ENCODE measurements around the gene CTNNBIP1. TPM values are rescaled to one million over a fixed set of nuclear protein-coding genes. Genes with fewer than 3 reads are reported as not detected.

The CTNNBIP1 gene
- total RNA-seq, 1 experiment from 2014 or later = 58.9 TPM

- CTCF ChIA-PET = interaction anchor here (0.8 kb wide), 1 partner anchor 75 kb away, joined by 3 read pairs; no protein-coding TSS in a partner anchor
Observed at GRCh38 chr1:9859281-9860014, 50.6 kb downstream of the CTNNBIP1 start.

GRCh38 chr1:9858293-9859035, 51.6 kb downstream of the CTNNBIP1 start:
- no peak for DNase-seq
- ChIA-PET CTCF (interaction anchor here (0.5 kb wide), 1 partner anchor 648 kb away, joined by 4 read pairs; no protein-coding TSS in a partner anchor), POLR2A (ENCODE audit: unreplicated experiment) (no interaction called here)
- Histone ChIP-seq H3F3A (ENCODE audit: insufficient read depth, low read depth) (no peaks in the 10 kb centered on the region), H3K4me2 (no peak overlapping the region), H3K36me3 (ENCODE audit: low read depth) (no peaks in the 10 kb centered on the region), H3K4me3 (no peak overlapping the region), H3K9me3 (ENCODE audit: insufficient read depth, low read depth) (no peaks in the 10 kb centered on the region), H4K20me1 (ENCODE audit: insufficient read depth) (no peaks in the 10 kb centered on the region), H3K27ac (no peak overlapping the region), H3K9me2 (ENCODE audit: insufficient read depth) (no peaks in the 10 kb centered on the region), H3K79me2 (ENCODE audit: low read depth) (no peaks in the 10 kb centered on the region), H2AFZ (no peak overlapping the region), H3K4me1 (replicated peaks; ENCODE audit: insufficient read depth) (no peaks in the 10 kb centered on the region), H3K27me3 (ENCODE audit: insufficient read depth, low read depth) (no peaks in the 10 kb centered on the region)
- intact Hi-C loops (cut with micrococcal nuclease; ENCODE audit: unreplicated experiment) = no loop called here
- no TSS peak for BruUV-seq (replicated peaks)
- TF ChIP-seq CTCF (conservative IDR thresholded peaks at IDR 0.05) (no peak), EZH2 (IDR thresholded peaks at IDR 0.05; ENCODE audit: low read depth) (no peak)

More at GRCh38 chr1:9859281-9860014, 50.6 kb downstream of the CTNNBIP1 start:
- no peaks in the 10 kb centered on the region for H3K9me3 ChIP-seq (ENCODE audit: insufficient read depth, low read depth)
- no peaks in the 10 kb centered on the region for H3K9me2 ChIP-seq (ENCODE audit: insufficient read depth)
- no peaks in the 10 kb centered on the region for H4K20me1 ChIP-seq (ENCODE audit: insufficient read depth)
- H3K4me2 ChIP-seq = no peak overlapping the region
- no peaks in the 10 kb centered on the region for H3K36me3 ChIP-seq (ENCODE audit: low read depth)
- no peak overlapping the region for H3K4me3 ChIP-seq
- no peaks in the 10 kb centered on the region for H3F3A ChIP-seq (ENCODE audit: insufficient read depth, low read depth)
- no TSS peak for BruUV-seq (replicated peaks)
- no peak overlapping the region for H2AFZ ChIP-seq
- H3K27me3 ChIP-seq (ENCODE audit: insufficient read depth, low read depth) = no peaks in the 10 kb centered on the region
- no peaks in the 10 kb centered on the region for H3K4me1 ChIP-seq (replicated peaks; ENCODE audit: insufficient read depth)
- no peaks in the 10 kb centered on the region for H3K79me2 ChIP-seq (ENCODE audit: low read depth)
- TF ChIP-seq EZH2 (IDR thresholded peaks at IDR 0.05; ENCODE audit: low read depth) (no peak), CTCF (conservative IDR thresholded peaks at IDR 0.05) (no peak)
- DNase-seq = no peak
- no peak overlapping the region for H3K27ac ChIP-seq
- POLR2A ChIA-PET (ENCODE audit: unreplicated experiment) = no interaction called here
- intact Hi-C loops (cut with micrococcal nuclease; ENCODE audit: unreplicated experiment) = no loop called here

GRCh38 chr1:9855186-9855585, 54.9 kb downstream of the CTNNBIP1 start:
- H4K20me1 ChIP-seq (ENCODE audit: insufficient read depth) = no peaks in the 10 kb centered on the region
- POLR2A ChIA-PET (ENCODE audit: unreplicated experiment) = no interaction called here
- CTCF ChIA-PET = no interaction called here
- no peaks in the 10 kb centered on the region for H3K36me3 ChIP-seq (ENCODE audit: low read depth)
- no peak overlapping the region for H3K4me2 ChIP-seq
- intact Hi-C loops (cut with micrococcal nuclease; ENCODE audit: unreplicated experiment) = no loop called here
- no peak overlapping the region for H3K4me3 ChIP-seq
- no TSS peak for BruUV-seq (replicated peaks)
- H3F3A ChIP-seq (ENCODE audit: insufficient read depth, low read depth) = no peaks in the 10 kb centered on the region
- no peak overlapping the region for H3K27ac ChIP-seq
- DNase-seq = no peak
- no peaks in the 10 kb centered on the region for H3K4me1 ChIP-seq (replicated peaks; ENCODE audit: insufficient read depth)
- H3K79me2 ChIP-seq (ENCODE audit: low read depth) = no peaks in the 10 kb centered on the region
- TF ChIP-seq CTCF (conservative IDR thresholded peaks at IDR 0.05) = no peak
- TF ChIP-seq EZH2 (IDR thresholded peaks at IDR 0.05; ENCODE audit: low read depth) = no peak
- H3K9me2 ChIP-seq (ENCODE audit: insufficient read depth) = no peaks in the 10 kb centered on the region
- no peaks in the 10 kb centered on the region for H3K9me3 ChIP-seq (ENCODE audit: insufficient read depth, low read depth)
- H3K27me3 ChIP-seq (ENCODE audit: insufficient read depth, low read depth) = no peaks in the 10 kb centered on the region
- no peak overlapping the region for H2AFZ ChIP-seq

Data from PC-9 (cell line).